Activated CD4-positive, alpha-beta T cell treated with anti-CD3 and anti-CD28 coated beads, Interleukin-2, amount 50 U/mL, for 4 hours (primary cell): ENCODE data around the gene PDE8A.

Experiments used
- DNase-seq, 2 experiments: peaks; one replicate each; pipeline ENCODE4 v3.0.0-alpha.2; 2020

The PDE8A gene

DNA sequence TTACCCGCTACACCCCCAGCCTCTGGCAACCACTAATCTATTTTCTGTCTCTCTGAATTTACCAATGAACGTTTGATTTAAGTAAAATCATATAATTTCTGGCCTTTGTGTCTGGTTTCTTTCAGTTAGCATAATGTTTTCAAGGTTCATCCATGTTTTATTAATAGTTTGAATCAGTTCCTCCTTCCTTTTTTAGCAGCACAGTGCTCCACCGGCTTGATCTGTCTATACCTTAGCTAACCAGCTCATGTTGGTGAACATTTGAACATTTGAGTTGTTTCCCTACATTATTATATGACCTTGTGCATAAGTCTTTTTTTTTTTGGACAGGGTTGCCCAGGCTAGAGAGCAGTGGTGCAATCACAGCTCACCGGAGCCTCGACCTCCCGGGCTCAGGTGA, 33.3 kb downstream of the PDE8A start:
- no peak for DNase-seq

DNA sequence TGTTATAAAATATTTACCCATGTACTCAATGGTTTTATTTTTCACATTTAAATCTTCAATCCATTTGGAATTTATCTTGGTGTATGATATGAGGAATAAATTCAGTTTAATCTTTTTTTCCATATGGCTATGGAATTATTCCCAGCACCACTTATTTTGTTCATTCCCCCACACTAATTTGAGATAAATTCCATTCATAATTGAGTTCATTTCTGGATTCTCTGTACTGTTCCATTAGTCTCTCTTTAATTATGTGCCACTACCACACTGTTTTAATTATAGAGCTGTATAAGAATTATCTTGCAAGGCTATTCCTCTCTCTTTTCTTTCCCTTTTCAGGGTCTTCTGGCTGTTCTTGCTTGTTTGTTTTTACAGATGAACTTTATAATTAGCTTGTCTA, 34.6 kb downstream of the PDE8A start:
- no peak for DNase-seq

DNA sequence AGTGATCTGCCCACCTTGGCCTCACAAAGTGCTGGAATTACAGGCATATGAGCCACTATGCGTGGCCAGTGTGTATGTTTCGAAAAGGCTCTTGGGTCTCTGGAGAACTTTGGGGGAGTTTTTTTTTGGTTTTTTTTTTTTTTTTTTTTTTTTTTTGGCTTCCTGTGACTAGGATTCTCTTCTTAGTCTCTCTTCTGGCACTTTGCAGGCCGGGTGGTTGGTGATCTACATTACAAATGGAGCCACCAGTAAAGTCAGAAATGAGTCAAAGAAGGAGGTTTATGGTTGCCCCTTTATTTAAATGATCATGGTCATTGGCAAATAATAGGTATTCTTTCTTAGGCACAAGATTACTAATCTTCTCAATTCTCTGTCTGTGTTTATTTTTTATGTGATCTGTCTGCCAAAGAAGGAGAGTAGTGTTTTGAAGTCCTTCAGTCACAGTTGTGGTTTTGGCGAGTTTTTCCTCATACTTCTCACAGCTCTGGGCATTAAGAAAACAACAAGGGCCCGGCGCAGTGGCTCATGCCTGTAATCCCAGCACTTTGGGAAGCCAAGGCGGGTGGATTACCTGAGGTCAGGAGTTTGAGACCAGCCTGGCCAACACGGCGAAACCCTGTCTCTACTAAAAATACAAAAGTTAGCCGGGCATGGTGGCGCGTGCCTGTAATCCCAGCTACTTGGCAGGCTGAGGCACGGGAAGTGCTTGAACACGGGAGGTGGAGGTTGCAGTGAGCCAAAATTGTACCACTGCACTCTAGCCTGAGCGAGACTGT, 38.3 kb downstream of the PDE8A start:
- no peak for DNase-seq

DNA sequence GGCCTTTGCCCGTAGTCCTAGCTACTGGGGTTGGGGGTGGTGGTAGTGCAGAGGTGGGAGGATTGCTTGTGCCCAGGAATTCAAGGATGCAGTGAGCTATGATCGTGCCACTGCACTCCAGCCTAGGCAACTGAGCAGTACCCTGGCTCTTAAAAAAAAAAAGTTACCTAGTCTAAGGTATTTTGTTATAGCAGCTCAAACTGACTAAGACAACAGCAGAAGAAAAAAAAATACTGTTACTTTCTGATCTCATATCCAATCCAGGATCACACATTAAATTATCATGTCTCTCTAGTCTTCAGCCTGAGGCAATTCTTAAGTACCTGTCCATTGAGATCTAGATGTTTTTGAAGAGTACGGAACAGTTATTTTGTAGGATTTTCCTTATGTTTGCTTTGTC, 39.8 kb downstream of the PDE8A start:
- DNase-seq: no peak

DNA sequence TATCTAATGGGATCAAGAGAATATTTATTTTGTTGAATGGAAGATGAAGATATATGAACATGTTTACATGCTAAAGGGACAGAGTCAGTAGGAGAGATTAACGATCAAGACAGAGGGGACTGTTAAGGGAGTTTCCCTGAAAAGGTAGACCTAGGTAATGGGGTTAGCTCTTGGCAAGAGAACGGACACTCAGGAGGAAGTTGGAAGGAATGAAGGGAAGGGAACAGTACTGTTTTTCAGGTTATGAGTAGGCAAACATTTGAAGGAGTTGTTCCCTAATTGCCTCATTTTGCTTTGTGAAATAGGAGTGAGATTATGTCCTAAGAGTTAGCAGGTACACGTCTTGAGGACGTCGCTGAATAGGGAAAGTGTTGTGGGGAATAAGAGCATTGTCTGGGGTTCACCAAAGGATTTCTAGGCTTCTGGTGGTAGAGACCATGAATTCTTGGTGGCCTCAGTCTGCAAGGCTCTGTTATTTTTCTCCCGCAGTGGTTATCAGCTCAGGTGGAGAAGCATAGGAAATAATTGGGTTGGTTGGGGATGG, 41.3 kb downstream of the PDE8A start:
- no peak for DNase-seq

DNA sequence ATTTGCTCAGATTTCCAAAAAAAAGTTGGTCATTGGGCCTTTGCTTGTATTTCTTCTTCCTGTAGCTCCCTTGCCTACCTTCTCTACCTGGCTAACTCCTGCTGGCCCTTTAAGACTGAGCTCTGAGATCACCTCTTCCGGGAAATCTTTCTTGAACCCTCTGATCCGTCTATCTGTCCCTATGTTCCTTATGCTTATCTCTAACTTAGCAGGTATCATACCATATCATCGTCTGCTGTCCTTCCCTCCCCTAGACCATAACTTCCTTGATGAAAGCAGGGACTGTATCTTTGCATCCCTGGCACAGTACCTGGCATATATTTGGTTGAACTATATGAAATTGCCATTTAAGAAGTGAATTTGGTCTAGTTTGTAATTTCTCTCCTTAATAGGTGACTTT, 42.3 kb downstream of the PDE8A start:
- DNase-seq: no peak

DNA sequence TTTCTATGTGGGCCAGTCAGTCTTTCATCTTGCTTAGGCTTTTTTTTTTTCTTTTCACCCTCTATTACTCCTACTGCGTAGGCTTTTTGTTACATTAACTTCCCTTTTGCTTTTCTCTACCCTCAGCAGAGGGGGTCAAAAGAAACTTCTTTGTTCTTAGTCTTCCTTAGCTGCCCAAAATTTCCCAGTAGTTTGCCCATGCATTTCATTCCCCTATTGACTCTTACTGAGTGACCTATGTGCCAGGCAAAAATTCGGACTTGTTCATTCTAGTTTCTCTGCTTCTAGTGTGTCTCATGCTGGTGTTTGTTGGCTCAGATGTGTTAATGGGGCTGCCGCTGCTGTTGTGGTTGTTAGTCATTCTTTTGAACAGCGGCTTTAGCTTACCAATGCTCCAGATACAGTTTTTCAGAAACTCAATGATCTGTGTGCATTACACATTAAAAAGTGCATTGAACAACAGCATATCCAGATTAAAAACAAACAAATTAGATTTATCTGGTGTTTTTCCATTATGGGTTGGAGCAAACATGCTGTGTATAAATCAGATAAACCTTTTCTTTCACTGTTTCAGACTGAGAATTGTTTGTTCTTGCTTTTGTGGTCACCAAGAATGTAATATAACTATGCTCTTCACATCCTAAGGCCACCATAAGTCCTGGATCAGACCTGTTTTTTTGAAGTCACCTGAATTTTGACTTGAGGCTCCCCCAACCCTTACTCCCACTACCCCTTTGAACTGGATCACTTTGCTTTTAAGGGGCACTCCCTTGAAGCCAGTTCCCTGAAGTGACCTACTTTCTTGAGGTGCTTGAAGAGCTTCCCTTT, 43.1 kb downstream of the PDE8A start:
- DNase-seq: no peak

DNA sequence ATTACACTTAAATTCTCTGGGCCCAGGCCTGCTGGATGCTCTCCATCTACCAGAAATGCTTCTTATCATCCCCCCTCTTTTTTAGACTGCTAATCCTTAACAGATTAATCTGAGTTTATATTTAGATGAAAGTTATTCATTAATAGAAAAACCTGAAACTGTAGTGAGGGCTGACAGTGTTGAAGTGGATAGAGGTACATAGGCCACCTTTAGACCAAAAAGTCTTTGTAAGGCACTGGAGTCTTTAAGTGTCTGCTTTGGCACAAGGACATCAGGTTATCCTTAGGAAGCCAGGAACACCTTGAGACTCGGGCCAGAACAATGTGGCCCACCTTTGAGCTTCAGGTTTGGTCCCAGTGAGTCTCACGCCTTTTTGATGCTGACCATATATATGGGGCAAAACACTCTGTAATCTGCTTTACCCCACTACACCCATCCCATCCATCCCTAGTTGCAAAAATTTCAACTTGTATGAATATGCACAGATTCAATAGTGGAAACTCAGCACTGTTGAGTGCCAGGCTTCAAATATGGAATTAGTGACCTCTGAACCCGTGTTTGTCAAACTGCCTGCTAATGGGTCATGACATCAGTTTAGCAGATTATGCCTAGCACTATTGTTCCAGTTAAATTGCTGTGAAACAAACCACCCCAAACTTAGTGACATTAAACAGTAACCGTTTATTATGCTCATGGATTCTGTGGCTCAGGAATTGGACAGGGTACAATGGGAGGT, 44.0 kb downstream of the PDE8A start:
- no peak for DNase-seq

DNA sequence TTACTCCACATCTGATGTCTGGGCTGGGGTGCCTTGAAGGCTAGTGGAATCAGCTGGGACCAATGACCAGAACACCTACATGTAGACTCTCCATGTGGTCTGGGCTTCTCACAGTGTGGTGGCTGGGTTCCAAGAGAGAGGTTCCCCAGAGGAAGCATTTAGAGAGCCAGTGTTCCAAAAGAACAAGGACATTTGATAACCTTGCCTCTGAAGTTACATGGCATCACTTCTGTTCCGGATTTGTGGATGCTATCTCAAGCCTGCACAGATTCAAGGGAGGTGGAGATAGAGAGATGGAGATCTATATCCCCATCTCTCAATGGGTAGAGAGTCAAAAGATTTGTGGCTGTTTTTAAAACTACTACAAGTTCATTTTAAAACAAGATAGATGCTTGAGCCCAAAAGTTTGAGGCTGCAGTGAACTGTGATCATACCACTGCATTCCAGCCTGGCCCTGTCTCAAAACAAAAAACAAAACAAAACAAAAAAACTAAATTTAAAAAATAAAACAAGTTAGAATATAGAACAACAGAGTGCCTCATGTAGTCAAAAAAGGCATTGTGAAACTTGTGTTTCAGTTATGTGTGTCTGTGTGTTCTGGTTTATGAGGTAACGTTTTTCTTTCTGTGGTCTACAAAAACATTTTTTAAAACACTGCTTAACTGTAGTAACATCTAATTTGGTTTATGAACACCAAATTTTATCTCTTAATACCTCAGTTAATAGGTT, 44.8 kb downstream of the PDE8A start:
- DNase-seq: no peak

DNA sequence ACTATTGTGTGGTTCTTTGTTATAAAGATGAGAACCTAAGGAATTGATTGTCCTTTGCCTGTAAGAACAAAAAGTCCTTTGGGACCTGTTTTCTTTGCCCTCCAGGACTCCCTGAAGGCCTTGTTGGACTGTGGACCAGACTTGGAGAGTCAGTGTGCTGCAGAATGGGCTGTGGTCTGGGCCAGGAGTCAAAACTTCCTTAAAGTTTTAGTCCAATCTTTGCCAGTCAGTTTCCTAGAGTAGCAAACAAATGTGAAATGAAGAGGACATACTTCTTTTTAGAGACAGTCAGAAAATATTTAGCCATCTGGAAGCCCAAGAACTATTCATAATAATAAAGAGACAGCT, 45.4 kb downstream of the PDE8A start:
- DNase-seq: no peak

DNA sequence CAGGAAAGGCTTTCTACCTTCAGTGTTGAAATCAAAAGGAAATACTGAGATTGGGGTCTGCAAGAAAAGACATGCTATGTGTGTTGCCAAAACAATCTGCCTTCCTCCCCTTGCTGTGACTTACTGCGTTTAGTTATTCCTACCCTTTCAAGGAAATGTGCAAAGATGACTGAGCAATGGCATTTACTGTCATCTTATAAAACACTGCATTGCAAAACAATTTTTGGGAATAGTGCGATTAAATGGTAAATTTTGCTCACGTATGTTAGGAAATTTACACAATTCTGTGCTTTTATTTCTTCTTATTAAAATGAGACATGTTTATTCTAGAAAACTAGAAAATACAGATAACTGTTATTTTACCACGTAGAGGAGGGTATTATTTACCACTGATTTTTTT, 45.8 kb downstream of the PDE8A start:
- DNase-seq: no peak

DNA sequence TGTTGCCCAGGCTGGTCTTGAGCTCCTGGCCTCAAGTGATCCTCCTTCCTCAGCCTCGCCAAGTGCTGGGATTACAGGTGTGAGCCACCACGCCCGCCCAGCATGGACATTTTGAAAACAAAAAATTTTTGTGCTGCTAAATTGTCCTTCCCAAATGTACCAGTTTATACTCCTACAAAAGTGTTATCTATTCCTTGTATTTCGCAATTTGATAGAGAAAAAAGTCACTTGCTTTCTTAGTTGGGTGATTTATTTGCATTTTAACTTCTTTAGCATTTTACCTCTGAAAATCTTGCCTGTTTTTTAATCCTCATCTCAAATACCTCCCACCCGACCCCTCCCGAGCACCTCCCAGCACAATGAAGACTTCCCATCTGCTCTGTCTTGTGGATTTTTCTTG, 46.8 kb downstream of the PDE8A start:
- no peak for DNase-seq

DNA sequence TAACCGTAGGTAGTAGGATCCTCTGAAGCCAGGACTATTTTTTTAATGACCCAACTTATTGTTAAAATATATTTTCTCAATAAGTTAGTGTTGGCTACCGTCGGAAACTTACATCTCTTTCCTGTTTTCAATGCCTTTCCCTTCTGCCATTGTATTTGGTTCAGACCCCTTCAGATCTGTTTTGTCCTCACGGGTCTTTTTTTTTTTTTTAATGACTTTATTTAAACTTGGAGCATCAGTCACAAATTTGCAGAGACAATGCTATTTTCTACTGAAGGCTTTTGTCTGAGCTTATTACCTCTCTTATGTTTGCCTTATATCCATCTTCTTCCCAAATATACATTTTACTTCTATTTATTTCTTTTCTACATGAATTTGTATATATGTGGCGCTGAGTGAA, 47.6 kb downstream of the PDE8A start:
- DNase-seq: no peak

DNA sequence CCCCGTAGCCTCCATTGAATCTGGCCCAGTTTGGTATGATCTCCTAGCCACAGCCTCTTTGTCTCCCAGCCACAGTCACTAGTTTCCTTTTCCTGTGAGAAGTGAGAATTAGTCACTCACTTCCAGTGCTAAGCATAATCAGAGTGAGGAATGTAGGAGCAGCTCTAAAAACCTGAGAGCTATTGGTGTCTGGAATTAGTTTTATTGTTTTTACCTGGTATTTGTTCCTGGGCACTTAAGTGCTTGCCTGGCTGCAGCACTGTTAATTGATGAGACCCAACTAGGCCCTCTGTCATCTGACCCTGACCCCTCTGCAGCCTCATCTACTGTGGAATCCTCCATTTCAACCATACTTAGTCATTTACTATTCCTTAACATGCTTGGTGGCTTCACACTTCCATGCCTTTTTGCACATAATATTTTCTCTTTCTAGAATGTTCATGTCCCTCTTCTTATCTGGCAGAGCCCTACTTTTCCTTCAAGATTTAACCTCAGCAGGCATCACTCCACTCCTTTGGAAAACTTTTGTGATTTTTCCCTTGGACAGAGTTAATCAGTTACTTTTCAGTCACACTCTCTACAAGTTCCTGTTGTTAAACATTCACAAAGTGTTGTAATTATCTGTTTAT, 48.8 kb downstream of the PDE8A start:
- DNase-seq: no peak

DNA sequence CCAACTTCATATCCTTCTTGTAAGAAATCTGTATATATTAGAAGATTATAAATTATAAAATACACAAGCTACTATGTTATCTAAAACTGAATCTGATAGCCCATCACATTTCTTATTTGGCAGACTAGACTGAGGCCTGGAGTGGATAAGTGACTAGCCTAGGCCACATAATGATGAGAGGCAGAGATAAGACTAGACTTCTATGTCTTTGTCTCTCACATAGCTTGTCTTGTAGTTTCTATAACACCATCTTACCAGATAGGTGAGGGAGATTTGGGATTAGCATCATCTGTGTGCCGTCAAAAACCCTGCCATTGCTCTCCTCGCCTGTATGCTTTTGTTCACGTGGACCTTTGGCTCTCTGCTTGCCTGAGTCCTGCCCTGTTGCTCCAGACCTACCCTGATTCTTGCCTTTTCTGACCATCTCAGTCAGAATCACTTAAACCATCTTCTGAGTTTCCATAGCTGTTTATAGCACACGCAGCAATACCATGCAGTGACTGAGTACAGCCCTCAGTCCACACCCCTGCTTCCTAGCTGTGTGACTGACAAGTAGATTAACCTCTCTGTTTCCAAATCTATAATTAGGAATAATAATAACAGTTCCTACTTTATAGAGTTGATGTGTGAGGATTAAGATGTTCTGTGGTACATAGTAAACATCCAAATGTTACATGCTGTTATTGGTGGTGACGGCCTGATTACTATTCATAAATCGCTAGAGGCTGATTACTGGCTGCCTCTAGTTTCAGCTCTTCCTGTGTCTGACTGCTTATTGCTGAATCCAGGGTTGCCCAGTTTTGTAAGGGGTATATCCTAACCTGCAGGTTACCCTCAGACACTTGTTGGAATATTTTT, 49.7 kb downstream of the PDE8A start:
- DNase-seq: no peak

DNA sequence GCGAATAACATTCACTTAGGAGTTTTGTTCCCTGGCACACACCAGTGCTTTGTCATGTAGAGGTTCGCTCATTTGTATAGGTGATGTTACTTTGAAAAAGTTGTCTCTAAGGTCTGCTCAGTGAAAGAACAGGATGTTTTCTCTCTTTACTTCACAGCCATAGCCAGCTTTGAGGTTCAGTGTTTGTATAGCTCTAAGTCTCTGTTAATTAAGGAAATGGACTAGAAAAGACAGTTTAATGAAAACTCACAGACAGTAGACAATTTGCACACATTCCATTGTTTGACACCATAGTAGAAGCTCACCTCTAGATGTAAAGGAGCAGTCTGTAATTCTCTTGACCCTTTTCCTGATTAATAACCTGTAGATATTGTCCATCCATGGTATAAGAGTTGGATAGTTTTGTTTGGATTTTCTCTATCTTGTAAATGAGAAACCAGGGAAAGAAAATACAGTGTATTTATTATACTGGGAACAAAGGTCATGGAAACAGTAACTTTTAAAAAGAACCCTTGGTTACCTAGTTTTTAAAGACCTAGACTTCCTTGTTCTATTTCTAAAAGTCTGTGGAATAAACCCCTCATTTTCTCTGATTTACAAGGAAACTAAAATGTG, 50.4 kb downstream of the PDE8A start:
- DNase-seq: no peak

DNA sequence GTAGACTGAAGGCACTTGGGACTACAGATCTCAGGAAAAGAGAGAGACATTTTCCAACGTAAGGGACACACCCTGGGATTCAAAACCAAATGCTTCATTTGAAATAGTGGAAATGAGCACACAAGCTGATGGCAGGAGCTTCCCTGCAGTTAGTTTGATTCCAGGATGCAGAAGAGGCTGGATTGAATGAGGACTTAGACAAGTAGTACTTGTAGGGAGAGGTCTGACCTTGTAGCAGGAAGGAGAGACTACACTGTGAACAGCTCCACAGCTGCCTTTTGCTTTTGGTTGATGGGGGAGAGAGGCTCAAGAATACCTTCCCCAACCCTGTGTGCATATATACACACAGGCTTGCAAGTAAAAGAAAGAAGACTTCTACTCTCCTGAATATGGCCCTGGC, 51.5 kb downstream of the PDE8A start:
- DNase-seq: no peak

DNA sequence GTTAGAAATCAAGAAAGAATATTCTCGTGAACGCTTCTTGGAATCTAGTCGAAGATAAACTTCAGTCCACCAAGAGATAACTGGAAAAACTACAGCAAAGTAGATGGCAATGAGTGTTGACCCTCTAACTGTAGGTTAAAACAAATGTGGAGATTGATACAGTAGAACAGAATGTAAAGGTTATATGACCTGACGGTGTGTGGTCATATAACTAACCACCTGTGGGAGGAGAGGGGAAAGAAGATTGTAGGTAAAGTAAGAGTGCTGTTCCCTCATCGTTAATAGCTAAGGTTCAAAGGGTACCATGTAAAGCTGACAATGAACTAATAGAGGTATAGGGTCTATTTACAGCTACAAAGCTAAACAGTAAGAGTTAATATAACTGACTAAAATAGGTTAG, 52.6 kb downstream of the PDE8A start:
- DNase-seq: no peak

DNA sequence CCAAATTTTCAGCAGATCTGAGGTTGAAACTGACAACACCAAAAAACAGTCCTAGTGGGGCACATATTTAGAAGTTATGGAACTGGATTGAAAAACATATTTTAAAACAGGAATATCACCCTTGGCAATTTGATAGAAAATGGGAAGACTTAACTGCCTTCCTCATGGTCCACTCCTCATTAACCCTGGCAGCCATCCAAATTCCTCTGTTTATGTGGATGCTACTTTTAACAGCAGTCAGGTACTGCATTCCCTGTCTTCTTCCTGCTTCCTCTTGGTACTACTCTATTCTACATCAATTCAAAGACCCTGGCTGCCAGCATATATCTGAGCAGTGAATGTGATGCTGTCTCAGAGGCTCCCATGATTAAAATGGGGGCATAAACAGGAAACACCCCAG, 54.3 kb downstream of the PDE8A start:
- no peak for DNase-seq

DNA sequence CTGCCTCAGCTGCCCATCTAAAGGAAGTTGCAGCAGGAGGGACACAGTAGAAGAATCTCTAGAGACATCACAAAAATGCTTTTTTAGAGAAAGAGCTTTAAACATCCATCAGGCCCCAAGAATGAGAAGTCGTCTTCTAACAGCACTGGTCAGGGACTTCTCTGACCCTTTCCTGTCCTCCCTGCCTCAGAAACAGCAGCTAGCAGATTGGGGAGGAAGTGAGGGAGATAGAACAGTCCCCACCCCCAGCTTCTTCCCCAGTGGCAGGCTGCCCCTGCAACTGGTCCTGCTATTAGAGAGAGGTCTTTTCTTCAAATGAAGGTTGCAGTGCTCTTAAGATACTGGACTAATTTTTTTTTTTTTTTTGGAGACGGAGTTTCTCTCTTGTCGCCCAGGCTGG, 55.1 kb downstream of the PDE8A start:
- no peak for DNase-seq

DNA sequence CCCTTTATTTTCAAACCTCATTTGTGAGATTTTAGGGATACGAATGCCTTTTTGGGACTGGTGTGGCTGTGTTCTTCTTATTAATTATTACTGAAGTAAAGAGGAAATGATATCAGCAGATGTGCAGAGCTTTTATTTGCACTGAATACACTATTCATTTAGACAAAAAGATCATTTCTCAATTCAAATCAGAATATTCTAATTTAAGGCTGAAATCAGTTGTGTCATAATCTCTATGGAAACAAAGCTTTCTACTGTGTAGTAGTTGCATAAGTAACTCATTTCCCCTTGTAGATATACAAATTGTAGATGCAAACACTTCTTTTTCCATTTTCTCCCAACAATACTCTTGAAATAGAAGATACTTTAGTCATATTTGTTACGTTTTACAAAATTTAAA, 56.0 kb downstream of the PDE8A start:
- no peak for DNase-seq
